BE2C (cell line): Measurements from ENCODE around the gene ERICH6. TPM values are rescaled to one million over a fixed set of nuclear protein-coding genes. Genes with fewer than 3 reads are reported as not detected.

ENCODE experiments used
- DNase-seq: peaks from one replicate; pipeline ENCODE4 v3.0.0-alpha.2; 2020
- H3K27me3 ChIP-seq: fragments of 250-450 bp; sonication (Bioruptor Pico); 2 replicates; pipeline ENCODE4 v1.5.1; 2020; ENCODE audit warnings: mild to moderate bottlenecking
- H3K36me3 ChIP-seq: fragments of 250-450 bp; sonication (Bioruptor Pico); 2 replicates; pipeline ENCODE4 v1.5.1; 2020; ENCODE audit warnings: mild to moderate bottlenecking
- H3K4me1 ChIP-seq: fragments of 250-450 bp; sonication (Bioruptor Pico); 2 replicates; pipeline ENCODE4 v1.5.1; 2020
- H3K4me3 ChIP-seq: 2 replicates; pipeline ENCODE4 v1.5.1; 2011; ENCODE audit warnings: low read depth, low read length
- H3K9me3 ChIP-seq: fragments of 250-450 bp; sonication (Bioruptor Pico); 2 replicates; pipeline ENCODE4 v1.5.1; 2020
- CTCF ChIP-seq: IDR thresholded peaks from 2 replicates; pipeline ENCODE4 v1.5.1; 2012; ENCODE audit warnings: mild to moderate bottlenecking, low read depth, low read length
- polyA plus RNA-seq: library from polyadenylated mRNA; unstranded; fragments of >200 nt; gene quantifications from one replicate; pipeline ENCODE4 v1.2.1, GENCODE V29; 2012; ENCODE audit warnings: low read depth, missing spikeins; ENCODE audit not compliant: insufficient read length, insufficient read depth

ERICH6 gene
- not detected for polyA plus RNA-seq

GRCh38 chr3:150703756-150704344 is at the start of gene ERICH6:
Gene ERICH6 (minus strand): TSS chr3:150703920. CDS start chr3:150703898, 22 bp downstream.
- Histone ChIP-seq H3K27me3 (no peaks in the 10 kb centered on the region), H3K9me3 (no peaks in the 10 kb centered on the region), H3K36me3 (no peaks in the 10 kb centered on the region), H3K4me3 (peak within 1 kb of the TSS; percentile 84), H3K4me1 (no peaks in the 10 kb centered on the region)
- TF ChIP-seq CTCF, result no peak; the same call in 1 of the 2 replicates
- peak; percentile 94 for DNase-seq

GRCh38 chr3:150751781-150752263 is 48.1 kb upstream of the ERICH6 start:
- no peak for TF ChIP-seq CTCF
- peaks cover 19% of the 10 kb centered on the region for H3K36me3 ChIP-seq
- no peaks in the 10 kb centered on the region for H3K4me1 ChIP-seq

DNA sequence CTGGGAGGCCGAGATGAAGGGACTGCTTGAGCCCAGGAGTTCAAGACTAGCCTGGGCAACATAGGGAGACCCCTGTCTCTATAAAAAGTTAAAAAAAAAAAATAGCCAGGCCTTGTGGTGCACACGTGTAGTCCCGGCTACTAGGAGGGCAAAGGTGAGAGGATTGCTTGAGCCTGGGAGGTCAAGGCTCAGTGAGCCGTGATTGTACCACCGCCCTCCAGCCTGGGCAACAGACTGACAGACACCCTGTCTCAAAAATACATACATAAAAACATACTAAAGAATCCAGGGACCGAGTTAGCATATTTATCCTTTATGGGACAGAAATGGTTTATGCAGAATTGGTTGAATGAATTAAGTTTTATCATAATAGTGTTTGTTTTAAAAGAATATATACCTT is 45.5 kb upstream of the ERICH6 start:
- no peak overlapping the region for H3K4me3 ChIP-seq
- H3K36me3 ChIP-seq, result peaks cover 6% of the 10 kb centered on the region
- no peak for TF ChIP-seq CTCF
- H3K27me3 ChIP-seq, result no peaks in the 10 kb centered on the region
- H3K9me3 ChIP-seq, result no peaks in the 10 kb centered on the region
- DNase-seq, result no peak
- H3K4me1 ChIP-seq, result no peaks in the 10 kb centered on the region

More at GRCh38 chr3:150751781-150752263, 48.1 kb upstream of the ERICH6 start:
- no peak for DNase-seq
- no peaks in the 10 kb centered on the region for H3K27me3 ChIP-seq
- no peaks in the 10 kb centered on the region for H3K9me3 ChIP-seq
- H3K4me3 ChIP-seq, result no peak overlapping the region

- H3K36me3 ChIP-seq, result peaks cover 6% of the 10 kb centered on the region
- no peaks in the 10 kb centered on the region for H3K27me3 ChIP-seq
- no peaks in the 10 kb centered on the region for H3K9me3 ChIP-seq
- TF ChIP-seq CTCF, result no peak
- no peaks in the 10 kb centered on the region for H3K4me1 ChIP-seq
- no peak for DNase-seq
- H3K4me3 ChIP-seq, result no peak overlapping the region
Observed at GRCh38 chr3:150748684-150749047, 44.9 kb upstream of the ERICH6 start.

GRCh38 chr3:150747886-150748683 is 44.4 kb upstream of the ERICH6 start:
- H3K9me3 ChIP-seq, result no peaks in the 10 kb centered on the region
- no peak for TF ChIP-seq CTCF
- no peaks in the 10 kb centered on the region for H3K27me3 ChIP-seq
- no peak for DNase-seq
- no peaks in the 10 kb centered on the region for H3K4me1 ChIP-seq
- H3K4me3 ChIP-seq, result no peak overlapping the region
- peaks cover 6% of the 10 kb centered on the region for H3K36me3 ChIP-seq
